Neural cell (in vitro differentiated cells): Measurements from ENCODE around the gene MCC. TPM values are rescaled to one million over a fixed set of nuclear protein-coding genes. Genes with fewer than 3 reads are reported as not detected.

Source experiments
- H2AFZ ChIP-seq: fragments of 200-600, 300-800 bp; sonication (generic), shearing (Covaris generic); 2 replicates; pipeline ENCODE4 v1.6.0; 2014; ENCODE audit warnings: low read depth, mild to moderate bottlenecking, antibody characterized with exemption, low read length, moderate library complexity
- H3F3A ChIP-seq: fragments of 200-600 bp; shearing (Covaris generic); 2 replicates; pipeline ENCODE4 v1.6.1; 2016; ENCODE audit warnings: mild to moderate bottlenecking, moderate library complexity, mixed read lengths, antibody characterized with exemption, low read length; ENCODE audit not compliant: insufficient read depth, poor library complexity, severe bottlenecking
- H3K27ac ChIP-seq: fragments of 200-600, 300-800 bp; sonication (generic), shearing (Covaris generic); 2 replicates; pipeline ENCODE4 v1.5.1; 2014; ENCODE audit warnings: mild to moderate bottlenecking, low read length, moderate library complexity
- H3K27me3 ChIP-seq: fragments of 300-800, 200-600 bp; sonication (generic), shearing (Covaris generic); 2 replicates; pipeline ENCODE4 v1.6.0; 2014; ENCODE audit warnings: mild to moderate bottlenecking, low read depth, low read length, moderate library complexity; ENCODE audit not compliant: insufficient read depth
- H3K36me3 ChIP-seq: fragments of 300-800, 200-600 bp; sonication (generic), shearing (Covaris generic); 2 replicates; pipeline ENCODE4 v1.5.1; 2014; ENCODE audit warnings: mild to moderate bottlenecking, antibody characterized with exemption, low read length, moderate library complexity; ENCODE audit not compliant: insufficient read depth
- H3K4me2 ChIP-seq: fragments of 300-800, 200-600 bp; sonication (generic), shearing (Covaris generic); 2 replicates; pipeline ENCODE4 v1.6.0; 2014; ENCODE audit warnings: mild to moderate bottlenecking, low read length
- H3K4me3 ChIP-seq: fragments of 300-800, 200-600 bp; sonication (generic), shearing (Covaris generic); 2 replicates; pipeline ENCODE4 v1.5.1; 2014; ENCODE audit warnings: mild to moderate bottlenecking, low read length, moderate library complexity
- H3K79me2 ChIP-seq: fragments of 200-600 bp; shearing (Covaris generic); replicated peaks from 2 replicates; pipeline ENCODE4 v1.6.0; 2014; ENCODE audit warnings: mild to moderate bottlenecking, low read length, moderate library complexity; ENCODE audit not compliant: insufficient read depth
- H3K9ac ChIP-seq: fragments of 300-800, 200-600 bp; sonication (generic), shearing (Covaris generic); 2 replicates; pipeline ENCODE4 v1.6.1; 2016; ENCODE audit warnings: mild to moderate bottlenecking, low read length, mixed read lengths
- H3K9me2 ChIP-seq: fragments of 200-600 bp; shearing (Covaris generic); 2 replicates; pipeline ENCODE4 v1.6.1; 2016; ENCODE audit warnings: mild to moderate bottlenecking, low read length, mixed read lengths; ENCODE audit not compliant: insufficient read depth
- H3K9me3 ChIP-seq: fragments of 200-600, 300-800 bp; sonication (generic), shearing (Covaris generic); 2 replicates; pipeline ENCODE4 v1.6.1; 2016; ENCODE audit warnings: mild to moderate bottlenecking, mixed run types, low read length, moderate library complexity, mixed read lengths
- H4K20me1 ChIP-seq: fragments of 200-600 bp; shearing (Covaris generic); 2 replicates; pipeline ENCODE4 v1.6.1; 2016; ENCODE audit warnings: mild to moderate bottlenecking, mixed run types; ENCODE audit not compliant: insufficient read depth
- EP300 ChIP-seq: fragments of 450-650 bp; conservative IDR thresholded peaks from 2 replicates; pipeline ENCODE4 v1.6.1; 2014; ENCODE audit warnings: antibody characterized with exemption, mild to moderate bottlenecking, moderate library complexity; ENCODE audit not compliant: poor library complexity, severe bottlenecking
- EZH2 ChIP-seq: fragments of 200-600, 300-800 bp; shearing (Covaris generic), sonication (generic); IDR thresholded peaks from 2 replicates; pipeline ENCODE4 v1.6.1; 2014; ENCODE audit warnings: antibody characterized with exemption, low read length, borderline replicate concordance, mild to moderate bottlenecking; ENCODE audit not compliant: insufficient read depth, poor library complexity, severe bottlenecking
- MXI1 ChIP-seq: fragments of 450-650 bp; conservative IDR thresholded peaks from 2 replicates; pipeline ENCODE4 v1.6.1; 2014; ENCODE audit warnings: antibody characterized with exemption, mild to moderate bottlenecking; ENCODE audit not compliant: poor library complexity, severe bottlenecking
- POLR2AphosphoS5 ChIP-seq: IDR thresholded peaks from 2 replicates; pipeline ENCODE4 v1.6.1; 2012
- RAD21 ChIP-seq: fragments of 450-650 bp; conservative IDR thresholded peaks from 2 replicates; pipeline ENCODE4 v1.6.1; 2014; ENCODE audit warnings: antibody characterized with exemption, mild to moderate bottlenecking, moderate library complexity
- SMC3 ChIP-seq: fragments of 450-650 bp; conservative IDR thresholded peaks from 2 replicates; pipeline ENCODE4 v1.6.1; 2014; ENCODE audit warnings: antibody characterized with exemption, mild to moderate bottlenecking, moderate library complexity; ENCODE audit not compliant: poor library complexity
- TAF1 ChIP-seq: IDR thresholded peaks from 2 replicates; pipeline ENCODE4 v1.6.1; 2012; ENCODE audit warnings: low read depth
- polyA plus RNA-seq: library from polyadenylated mRNA; depleted of rRNA; stranded (reverse); fragments of >200 nt; gene quantifications from 2 replicates; pipeline ENCODE4 v1.2.3, GENCODE V29; 2014
- TF ChIP-seq, protein P1 (sequence below): fragments of 450-650 bp; IDR thresholded peaks from 2 replicates; pipeline ENCODE4 v1.5.1; 2014; ENCODE audit warnings: antibody characterized with exemption, mild to moderate bottlenecking, moderate library complexity; ENCODE audit not compliant: poor library complexity, severe bottlenecking
- TF ChIP-seq, protein P2 (sequence below): IDR thresholded peaks from 2 replicates; pipeline ENCODE4 v1.6.1; 2012; ENCODE audit warnings: borderline replicate concordance

MCC gene
- polyA plus RNA-seq, 1 donor from 2014 or later, result 2.2 TPM

DNA sequence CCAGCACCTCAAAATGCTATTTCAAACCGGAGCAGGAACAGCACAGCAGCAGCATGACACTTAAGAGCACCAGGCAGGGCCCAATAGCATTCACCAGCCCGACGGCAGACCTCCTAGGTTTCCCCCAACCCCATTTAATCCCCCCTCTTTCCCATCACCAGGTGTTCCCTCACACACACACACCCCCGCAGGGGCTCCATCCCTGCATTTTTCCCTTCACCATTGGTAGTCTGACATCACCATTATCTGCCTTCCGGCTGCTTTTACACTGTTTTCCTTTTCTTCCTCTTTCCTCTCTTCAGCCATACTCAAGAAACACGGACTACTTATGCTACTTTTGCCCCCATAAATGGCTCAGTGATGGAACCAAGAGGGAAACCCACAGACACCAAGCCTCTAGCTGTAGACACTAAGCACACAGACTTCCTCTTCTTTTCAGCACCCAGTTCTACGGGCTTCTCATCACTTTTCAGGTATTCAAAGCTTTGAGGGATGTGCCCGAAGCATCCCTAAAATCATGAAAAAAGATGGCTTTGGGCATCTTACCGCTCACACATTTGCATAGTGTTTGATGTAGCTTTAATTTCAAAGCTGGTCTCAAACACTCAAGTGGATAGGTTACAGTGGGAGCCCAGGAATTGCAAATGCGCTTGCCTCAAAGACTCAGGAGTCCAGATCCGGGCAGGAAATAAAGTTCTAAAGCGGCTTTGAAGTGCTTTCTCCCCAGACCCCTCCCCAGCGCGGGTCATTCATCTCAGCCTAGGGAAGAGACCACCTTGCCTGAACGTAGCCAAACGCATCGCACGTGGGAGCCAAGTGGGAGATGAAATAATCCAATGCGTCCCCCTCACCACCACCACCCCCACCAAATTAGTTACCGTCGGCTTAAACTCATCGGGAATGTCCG, 194.9 kb downstream of the MCC start:
- Histone ChIP-seq H3K9me3 (no peaks in the 10 kb centered on the region), H3K4me2 (peak overlapping the region; percentile 59), H3K27ac (no peak overlapping the region), H3K4me3 (peak overlapping the region; percentile 74), H2AFZ (no peak overlapping the region), H3K9ac (peak overlapping the region; percentile 52), H4K20me1 (no peaks in the 10 kb centered on the region), H3K27me3 (peaks cover 34% of the 10 kb centered on the region), H3K36me3 (no peaks in the 10 kb centered on the region), H3K79me2 (no peaks in the 10 kb centered on the region), H3F3A (no peaks in the 10 kb centered on the region), H3K9me2 (no peaks in the 10 kb centered on the region)
- no peak for TF ChIP-seq POLR2AphosphoS5
- TF ChIP-seq, protein P1, sequence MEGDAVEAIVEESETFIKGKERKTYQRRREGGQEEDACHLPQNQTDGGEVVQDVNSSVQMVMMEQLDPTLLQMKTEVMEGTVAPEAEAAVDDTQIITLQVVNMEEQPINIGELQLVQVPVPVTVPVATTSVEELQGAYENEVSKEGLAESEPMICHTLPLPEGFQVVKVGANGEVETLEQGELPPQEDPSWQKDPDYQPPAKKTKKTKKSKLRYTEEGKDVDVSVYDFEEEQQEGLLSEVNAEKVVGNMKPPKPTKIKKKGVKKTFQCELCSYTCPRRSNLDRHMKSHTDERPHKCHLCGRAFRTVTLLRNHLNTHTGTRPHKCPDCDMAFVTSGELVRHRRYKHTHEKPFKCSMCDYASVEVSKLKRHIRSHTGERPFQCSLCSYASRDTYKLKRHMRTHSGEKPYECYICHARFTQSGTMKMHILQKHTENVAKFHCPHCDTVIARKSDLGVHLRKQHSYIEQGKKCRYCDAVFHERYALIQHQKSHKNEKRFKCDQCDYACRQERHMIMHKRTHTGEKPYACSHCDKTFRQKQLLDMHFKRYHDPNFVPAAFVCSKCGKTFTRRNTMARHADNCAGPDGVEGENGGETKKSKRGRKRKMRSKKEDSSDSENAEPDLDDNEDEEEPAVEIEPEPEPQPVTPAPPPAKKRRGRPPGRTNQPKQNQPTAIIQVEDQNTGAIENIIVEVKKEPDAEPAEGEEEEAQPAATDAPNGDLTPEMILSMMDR, result no peak
- no peak for TF ChIP-seq RAD21
- TF ChIP-seq MXI1, result no peak
- no peak for TF ChIP-seq SMC3
- TF ChIP-seq, protein P2, sequence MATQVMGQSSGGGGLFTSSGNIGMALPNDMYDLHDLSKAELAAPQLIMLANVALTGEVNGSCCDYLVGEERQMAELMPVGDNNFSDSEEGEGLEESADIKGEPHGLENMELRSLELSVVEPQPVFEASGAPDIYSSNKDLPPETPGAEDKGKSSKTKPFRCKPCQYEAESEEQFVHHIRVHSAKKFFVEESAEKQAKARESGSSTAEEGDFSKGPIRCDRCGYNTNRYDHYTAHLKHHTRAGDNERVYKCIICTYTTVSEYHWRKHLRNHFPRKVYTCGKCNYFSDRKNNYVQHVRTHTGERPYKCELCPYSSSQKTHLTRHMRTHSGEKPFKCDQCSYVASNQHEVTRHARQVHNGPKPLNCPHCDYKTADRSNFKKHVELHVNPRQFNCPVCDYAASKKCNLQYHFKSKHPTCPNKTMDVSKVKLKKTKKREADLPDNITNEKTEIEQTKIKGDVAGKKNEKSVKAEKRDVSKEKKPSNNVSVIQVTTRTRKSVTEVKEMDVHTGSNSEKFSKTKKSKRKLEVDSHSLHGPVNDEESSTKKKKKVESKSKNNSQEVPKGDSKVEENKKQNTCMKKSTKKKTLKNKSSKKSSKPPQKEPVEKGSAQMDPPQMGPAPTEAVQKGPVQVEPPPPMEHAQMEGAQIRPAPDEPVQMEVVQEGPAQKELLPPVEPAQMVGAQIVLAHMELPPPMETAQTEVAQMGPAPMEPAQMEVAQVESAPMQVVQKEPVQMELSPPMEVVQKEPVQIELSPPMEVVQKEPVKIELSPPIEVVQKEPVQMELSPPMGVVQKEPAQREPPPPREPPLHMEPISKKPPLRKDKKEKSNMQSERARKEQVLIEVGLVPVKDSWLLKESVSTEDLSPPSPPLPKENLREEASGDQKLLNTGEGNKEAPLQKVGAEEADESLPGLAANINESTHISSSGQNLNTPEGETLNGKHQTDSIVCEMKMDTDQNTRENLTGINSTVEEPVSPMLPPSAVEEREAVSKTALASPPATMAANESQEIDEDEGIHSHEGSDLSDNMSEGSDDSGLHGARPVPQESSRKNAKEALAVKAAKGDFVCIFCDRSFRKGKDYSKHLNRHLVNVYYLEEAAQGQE, result no peak
- no peak for TF ChIP-seq EP300
- no peak for TF ChIP-seq EZH2
- TF ChIP-seq TAF1, result no peak

DNA sequence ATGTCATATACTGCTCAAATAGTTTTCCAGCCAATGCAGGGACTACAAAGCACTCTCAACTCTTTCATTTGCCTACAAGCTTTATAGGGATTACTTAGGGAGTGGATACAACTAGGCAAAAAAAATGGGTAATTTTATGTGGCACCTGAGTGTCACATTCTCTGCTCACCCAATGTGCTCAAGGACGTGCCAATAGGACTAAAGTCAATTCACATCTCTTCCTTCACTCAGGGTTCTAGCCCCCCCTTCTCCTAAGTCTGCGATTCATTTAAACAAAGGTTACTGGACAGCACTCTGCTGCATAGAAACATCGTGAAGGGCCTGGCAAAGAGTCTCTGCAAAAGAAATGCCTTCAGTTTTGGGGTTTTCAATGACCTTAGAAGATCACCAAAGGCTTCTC, 195.8 kb downstream of the MCC start:
- H3K27ac ChIP-seq, result no peak overlapping the region
- no peaks in the 10 kb centered on the region for H3K79me2 ChIP-seq
- H3K4me2 ChIP-seq, result no peak overlapping the region
- H3K9me2 ChIP-seq, result no peaks in the 10 kb centered on the region
- no peak overlapping the region for H2AFZ ChIP-seq
- peaks cover 4% of the 10 kb centered on the region for H3K9me3 ChIP-seq
- peak overlapping the region; percentile 74 for H3K4me3 ChIP-seq
- no peaks in the 10 kb centered on the region for H3F3A ChIP-seq
- peaks cover 34% of the 10 kb centered on the region for H3K27me3 ChIP-seq
- no peaks in the 10 kb centered on the region for H4K20me1 ChIP-seq
- no peak overlapping the region for H3K9ac ChIP-seq
- H3K36me3 ChIP-seq, result no peaks in the 10 kb centered on the region
- TF ChIP-seq POLR2AphosphoS5 (no peak), MXI1 (no peak), EZH2 (no peak), TAF1 (no peak), RAD21 (no peak), SMC3 (no peak), EP300 (no peak)
- TF ChIP-seq, protein P2, result no peak
- TF ChIP-seq, protein P1, result no peak
